GM19238 (cell line): ENCODE measurements around the gene GPR3.
"Not testable (repeated sequence)": the region's sequence is repeated elsewhere in the genome, so short reads cannot be mapped to it uniquely, and the experiment has no call there.

ENCODE experiments used
- DNase-seq: peaks from one replicate; pipeline ENCODE4 v3.0.0; 2011; ENCODE audit warnings: low spot score; ENCODE audit not compliant: insufficient read length

GPR3 gene

DNA sequence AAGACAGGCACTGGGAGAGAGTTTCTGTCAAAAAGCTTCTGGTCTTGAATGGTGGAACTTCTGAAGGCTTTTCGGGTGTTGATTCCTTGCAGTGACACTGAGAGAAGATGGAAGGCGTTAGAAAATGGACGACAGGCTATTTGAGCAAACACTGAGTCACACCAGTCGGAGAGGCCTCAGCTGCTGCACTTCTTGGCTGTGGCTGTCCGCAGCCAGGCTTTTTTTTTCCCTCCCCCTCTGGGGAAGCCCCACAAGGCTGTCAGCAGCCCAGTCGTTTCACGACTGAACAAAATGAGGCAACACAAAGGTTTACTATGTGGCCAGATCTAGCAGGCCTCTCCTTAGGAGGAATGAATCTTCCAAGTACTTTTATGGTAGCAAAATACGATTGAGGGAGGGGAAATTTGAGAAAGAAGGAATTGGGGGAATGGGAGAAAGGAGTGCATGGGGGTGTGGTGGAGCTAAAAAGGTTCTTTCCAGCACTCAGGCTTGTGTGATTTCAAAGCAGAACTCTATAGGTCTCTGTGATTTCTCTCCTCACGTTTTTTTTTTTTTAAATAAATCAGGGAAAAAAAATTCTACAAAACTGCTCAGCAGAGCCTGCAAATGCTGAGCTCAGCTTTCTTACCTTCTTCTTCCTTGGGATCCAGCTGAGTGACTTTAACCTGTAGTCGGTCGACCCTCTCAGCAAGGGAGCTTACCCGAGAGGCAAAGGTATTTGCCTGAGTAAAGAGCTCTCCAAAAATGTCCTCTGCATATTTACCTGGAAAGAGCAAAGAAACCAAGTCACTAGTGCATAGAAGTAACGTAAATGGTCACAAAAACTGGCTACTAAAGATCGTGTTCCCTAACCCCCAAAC, 26.1 kb downstream of the GPR3 start:
- DNase-seq, result no peak

DNA sequence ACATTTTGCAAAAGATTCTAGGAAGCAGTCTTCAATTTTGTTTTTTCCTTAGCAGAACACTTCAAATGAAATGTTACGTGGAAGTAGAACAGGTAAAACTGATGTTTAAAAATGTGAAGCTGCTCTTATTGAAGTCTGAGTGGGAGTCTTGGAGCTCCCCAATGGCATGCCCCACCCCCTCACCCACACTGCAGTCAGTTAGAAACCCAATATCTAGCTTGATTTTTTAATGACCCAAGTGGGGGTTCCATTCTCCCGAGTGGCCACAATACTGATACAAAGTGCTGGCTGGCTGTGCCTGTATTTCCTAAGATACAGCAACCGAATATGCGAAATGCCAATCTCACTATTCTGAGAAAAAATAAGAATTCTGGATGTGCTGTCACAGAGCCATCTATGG, 31.3 kb downstream of the GPR3 start:
- no peak for DNase-seq

DNA sequence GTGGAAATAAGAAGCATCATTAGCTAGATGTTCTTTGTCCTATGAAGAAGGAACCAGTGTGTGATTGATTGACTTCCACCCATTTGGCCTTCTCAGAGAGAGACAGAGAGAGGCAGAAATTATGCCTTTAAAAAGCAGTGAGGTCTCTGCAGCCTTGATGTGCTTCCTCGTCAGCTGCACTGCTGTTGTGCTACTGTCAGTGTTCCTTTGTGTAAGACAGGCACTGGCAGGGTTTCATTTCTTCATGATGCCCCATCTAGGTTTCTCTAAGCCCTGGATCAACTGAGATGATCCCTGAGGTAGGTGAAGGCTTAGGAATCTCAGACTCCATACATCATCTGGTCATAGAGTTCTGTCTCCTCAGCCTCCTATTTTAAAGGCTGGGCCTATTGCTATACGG, 34.9 kb downstream of the GPR3 start:
- no peak for DNase-seq

DNA sequence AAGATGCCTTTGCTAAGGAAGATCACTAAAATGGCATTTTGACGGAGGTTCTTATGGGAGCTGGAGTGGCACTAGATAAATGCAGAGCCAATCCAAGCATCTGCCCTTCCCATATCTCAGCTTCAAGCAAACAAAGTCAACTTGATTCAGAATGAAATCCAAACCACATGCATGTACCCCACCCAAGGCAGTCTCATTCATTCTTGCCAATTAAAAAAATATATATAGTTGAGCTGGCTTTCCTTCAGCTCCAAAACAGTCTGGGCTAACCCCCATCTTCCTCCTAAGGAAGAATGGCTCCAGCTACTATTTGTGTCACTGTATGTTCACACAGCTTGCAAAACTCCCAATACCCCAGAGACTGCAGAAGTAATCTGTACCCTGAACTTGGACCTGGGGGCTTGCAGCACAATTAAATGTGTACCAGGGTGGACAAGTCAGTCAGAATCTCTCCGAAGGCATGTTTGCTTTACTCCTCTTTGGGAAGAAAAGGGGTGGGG, 35.4 kb downstream of the GPR3 start:
- DNase-seq, result no peak

DNA sequence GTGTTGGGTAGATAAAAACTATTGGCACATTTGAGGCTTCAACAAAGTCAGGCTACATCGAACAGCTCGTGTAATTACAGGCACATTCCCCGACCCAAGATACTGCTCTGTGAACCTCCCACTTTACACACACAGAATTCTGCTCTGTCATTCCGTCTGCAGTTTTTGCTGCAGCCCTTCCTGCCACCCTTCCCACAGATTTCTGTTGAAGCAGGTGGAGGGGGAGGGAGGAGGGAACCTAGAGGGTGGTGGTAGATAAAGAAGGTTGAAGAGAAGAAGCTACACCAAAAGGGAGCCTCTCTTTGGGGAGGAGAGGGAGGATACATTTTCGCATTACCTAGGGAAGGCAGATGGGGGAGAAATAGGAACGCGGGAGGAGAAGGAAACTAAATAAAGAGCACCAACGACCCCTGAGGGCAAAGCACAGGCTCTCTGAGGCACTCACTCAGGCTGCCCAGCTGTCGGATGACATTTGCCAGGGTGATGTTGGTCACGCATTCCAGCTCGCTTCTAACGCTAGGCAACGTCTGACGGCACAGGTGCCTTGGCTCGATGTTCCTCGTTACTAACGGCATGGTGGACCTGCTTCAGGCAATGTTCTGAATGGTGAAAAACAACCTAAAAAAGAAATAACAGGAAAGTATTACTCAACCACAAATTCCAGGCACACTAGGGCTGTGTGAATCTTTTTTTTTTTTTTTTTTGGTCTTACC, 36.0 kb downstream of the GPR3 start:
- DNase-seq, result no peak

DNA sequence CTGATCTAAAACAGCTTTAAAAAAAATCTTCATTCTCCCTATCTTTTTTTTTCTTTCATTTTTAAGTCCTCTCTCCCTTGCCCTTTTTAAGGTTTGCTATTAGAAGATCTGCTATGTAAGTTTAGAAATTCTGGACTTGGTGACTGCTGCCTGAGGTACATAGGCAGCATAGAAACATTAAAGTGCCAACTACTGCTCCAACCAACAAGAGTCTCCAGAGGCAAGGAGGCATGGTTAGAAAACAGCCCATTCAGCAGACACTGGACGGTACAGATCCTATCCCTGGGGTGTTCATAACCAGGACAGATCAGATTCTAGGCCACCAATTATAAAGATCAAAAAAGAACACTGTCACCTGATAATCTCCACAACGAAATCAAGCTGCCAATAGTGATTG, 36.6 kb downstream of the GPR3 start:
- no peak for DNase-seq

DNA sequence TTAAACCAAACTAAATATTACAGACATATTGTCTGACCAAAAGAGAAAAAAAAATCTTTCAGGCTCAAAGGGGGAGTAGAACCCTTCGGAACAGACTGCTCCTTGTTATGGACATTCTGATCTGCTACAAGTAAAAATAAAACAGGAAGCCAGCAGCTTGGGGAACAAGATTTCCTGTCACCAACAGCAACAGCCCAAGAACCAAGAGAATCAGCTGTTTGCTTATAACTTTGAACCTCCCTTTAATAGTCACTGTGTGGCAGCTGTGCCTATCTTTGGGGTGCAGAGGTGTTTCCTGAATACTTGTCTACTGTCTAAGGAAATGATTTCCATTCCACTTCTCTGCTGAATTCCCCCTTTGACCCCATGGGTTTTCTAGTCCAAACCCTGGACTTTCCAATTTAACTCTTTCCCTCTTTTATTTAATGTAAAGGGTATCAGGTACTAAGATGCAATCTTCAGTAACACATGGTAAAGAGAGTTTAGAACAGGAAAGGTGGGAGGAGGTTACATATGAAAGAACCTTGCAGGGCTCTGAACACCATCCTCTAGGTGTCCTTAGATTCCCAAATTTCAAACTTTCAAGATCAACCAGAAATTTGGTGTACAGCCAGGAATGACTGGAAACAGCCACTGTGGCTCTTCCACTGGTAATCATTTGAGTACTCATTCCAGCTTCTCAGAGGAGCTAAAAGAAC, 38.6 kb downstream of the GPR3 start:
- no peak for DNase-seq

DNA sequence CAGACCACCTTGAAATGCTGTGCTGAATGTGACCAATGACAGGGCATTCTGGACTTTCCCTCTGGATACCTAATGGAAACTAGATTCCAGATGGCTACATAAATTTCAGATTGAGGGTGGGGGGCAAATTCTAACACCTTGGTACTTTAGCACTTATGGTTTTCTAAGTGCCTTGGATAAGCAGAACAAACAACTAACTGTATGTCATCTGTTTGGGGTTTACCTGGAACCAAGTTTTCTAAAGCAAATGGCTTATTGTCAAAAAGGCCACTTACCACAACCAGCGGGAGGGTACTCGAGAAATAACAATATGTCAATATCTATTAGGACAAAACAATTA, 39.1 kb downstream of the GPR3 start:
- no peak for DNase-seq

DNA sequence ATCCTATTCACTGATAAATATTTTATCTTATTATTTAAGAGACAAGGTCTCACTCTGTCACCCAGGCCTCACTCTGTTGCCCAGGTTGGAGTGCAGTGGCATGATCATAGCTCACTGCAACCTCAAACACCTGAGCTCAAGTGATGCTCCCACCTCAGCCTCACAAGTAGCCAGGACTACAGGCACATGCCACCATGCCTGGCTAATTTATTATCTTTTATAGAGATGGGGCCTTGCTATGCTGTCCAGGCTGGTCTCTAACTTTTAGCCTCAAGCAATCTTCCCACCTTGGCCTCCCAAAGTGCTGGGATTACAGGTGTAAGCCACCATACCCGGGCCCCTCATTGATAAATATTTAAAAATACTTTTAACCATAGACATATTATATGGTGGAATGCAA, 40.3 kb downstream of the GPR3 start:
- DNase-seq, result not testable (repeated sequence)

DNA sequence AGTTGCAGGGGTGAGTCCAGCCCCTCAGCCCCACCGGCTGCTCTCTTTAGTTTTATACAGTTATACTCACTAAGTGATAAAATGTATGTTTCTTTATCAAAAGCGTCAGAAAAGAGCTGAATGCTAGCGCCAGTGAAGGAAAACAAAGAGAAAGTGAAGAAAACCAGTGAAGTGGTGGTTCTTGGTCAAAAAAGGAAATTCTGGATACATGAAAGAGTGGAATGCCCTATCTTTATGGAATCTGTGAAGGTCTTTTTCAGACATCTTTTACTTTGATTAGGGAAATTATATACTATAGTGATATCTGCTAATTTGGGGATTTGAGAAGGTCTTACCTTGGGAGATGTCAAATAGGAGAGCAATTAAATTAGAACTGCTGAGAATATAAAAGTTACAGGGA, 41.3 kb downstream of the GPR3 start:
- no peak for DNase-seq

DNA sequence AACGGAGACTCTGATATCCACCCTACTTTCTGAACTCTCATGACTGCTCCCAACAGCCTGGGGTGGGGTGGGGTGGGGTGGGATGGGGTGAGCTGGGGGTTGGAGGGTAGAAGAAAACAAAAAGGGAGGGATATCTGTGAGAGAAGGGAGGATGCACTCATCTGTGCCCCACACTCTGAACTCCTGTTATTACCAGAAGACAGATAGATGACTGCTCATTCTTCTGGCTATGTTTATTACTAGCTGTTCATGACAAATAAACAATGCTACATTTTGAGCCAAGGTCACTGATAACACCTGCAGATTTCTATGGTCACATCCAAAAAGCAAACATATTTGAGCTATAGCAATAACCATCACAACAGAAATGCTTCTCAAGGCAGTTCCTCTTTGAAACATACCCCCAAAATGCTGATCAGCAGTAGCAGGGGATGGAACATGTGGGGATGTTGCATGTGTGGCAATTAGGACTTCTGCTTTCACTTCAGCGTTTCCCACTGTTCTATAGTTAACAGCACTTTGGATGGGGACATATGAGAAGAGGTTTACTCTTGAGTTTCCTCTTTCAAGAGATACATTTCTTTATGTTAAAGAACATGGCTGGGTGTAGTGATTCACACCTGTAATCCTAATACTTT, 43.3 kb downstream of the GPR3 start:
- DNase-seq, result no peak

DNA sequence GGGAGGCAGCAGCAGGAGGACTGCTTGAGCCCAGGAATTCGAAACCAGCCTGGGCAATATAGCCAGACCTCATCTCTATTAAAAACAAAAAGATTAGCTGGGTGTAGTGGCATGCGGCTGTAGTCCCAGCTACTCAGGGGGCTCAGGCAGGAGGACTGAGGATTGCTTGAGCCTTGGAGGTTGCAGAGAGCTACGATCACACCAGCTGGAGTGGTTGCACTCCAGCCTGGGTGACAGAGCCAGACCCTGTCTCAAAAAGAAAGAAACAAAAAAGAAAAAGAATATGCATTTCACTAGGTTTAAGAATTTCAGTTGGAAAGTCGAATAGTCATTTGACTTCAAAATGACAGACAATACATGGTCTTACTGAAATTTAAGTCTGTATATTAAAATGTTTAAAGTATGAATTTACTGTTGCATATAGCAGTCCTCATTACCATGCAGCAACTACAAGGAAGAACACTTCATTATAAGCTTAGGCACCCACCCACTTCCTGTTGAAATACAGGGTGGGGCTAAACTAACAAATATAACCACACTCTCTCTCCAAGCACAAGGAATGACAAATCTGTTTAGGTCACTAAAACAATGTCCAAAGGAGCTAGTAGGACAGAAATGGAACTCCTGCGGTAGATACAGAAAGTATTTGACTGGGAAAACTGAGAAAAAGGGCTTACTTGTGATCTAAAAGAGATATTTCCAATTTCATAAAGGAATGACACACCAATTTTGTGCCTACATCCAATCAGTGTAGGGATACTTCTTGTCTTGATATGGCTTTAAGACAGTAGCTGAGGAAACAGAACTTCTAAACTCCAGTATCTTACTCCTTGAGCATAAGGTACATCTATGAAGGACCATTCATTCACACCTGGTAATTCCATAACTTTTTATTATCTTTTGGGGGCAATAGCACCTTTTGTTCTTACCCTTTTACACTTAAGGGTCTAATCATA, 44.1 kb downstream of the GPR3 start:
- no peak for DNase-seq

DNA sequence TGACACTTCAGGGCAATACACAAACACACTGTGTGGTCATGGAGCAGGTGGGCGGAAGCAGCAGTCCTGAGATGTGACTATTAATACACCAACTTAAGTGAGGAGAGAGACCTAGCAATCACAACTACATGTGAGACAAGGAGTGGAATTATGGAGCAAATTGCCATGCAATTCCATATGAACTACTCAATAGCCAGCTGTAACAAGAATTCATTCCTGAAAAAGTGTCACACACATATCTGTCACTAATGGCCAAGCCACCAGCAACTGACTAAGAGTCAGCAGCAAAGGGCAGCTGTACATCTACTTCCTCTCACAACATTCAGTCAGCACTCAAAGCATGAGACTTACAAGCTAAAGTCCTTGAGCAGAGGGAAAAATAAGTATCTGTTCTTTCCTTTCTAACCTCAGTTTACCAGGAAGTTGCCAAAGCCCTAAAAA, 46.2 kb downstream of the GPR3 start:
- DNase-seq, result no peak

DNA sequence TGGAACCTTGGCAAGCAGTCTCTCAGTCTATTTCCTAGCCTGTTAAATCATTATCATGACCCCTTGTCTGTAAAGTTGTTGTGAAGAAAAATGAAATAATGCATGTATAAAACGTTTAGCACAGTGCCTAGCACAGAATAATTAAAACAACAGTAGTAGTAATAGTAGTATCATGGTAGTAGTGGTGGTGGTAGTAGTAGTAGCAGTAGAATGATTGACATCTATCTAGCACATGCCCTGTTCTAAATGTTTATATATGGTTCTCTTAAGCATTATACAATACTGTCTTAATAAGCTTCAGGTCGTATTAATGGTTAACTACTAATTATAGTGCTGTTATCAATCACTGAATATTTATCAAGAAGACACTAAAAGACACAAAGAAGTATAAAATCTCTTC, 46.7 kb downstream of the GPR3 start:
- DNase-seq, result no peak

DNA sequence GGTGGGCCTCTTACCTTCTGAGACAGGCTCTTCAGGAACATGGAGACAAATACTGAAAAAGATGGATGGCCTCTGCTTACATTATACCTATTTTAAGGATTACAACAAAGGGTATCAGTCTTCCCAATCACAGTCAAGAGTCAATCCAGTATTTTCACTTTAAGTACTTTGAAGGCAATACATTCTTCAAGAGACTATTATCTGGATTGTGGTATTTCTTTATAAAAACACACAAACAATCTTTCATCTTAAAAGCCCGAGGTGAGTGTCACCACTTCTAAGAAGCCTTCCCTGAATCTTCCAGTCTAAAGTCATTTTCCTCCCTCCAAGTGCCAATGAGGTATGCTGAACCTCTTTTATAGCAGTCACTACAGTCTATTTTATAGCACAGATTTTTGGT, 52.2 kb downstream of the GPR3 start:
- no peak for DNase-seq
